AG04450 (cell line): ENCODE results near the gene CLDN11. TPM values are rescaled to one million over a fixed set of nuclear protein-coding genes. Genes with fewer than 3 reads are reported as not detected.

Experiments
- CTCF ChIA-PET: fragments of 300-600, 350-600 bp; formaldehyde crosslinking; extraction: SDS; loops from one replicate; lab custom pipeline; 2022; ENCODE audit warnings: antibody characterized with exemption, inconsistent platforms; lab: Charles Lee
- POLR2A ChIA-PET: fragments of 350-600 bp; formaldehyde crosslinking; extraction: SDS; loops from one replicate; lab custom pipeline; 2021; ENCODE audit warnings: antibody characterized with exemption, inconsistent platforms; lab: Yijun Ruan, JAX
- DNase-seq: peaks from one replicate; pipeline ENCODE4 v3.0.0-alpha.2; 2011; ENCODE audit warnings: low read depth, low spot score
- H3K27ac ChIP-seq: one replicate; pipeline ENCODE4 v1.5.1; 2012; ENCODE audit warnings: low read depth, low read length, control low read depth
- H3K27me3 ChIP-seq: one replicate; pipeline ENCODE4 v1.6.0; 2012; ENCODE audit warnings: low read length; ENCODE audit not compliant: control insufficient read depth, insufficient read depth
- H3K4me3 ChIP-seq: 2 replicates; pipeline ENCODE4 v1.5.1; 2011; ENCODE audit warnings: mild to moderate bottlenecking, low read depth, low read length, control low read depth
- H3K9me3 ChIP-seq: 2 replicates; pipeline ENCODE4 v1.5.1; 2012; ENCODE audit warnings: low read length; ENCODE audit not compliant: control insufficient read depth, insufficient read depth
- polyA plus RNA-seq: library from polyadenylated mRNA; depleted of rRNA; stranded (reverse); fragments of >200 nt; gene quantifications from 2 replicates; pipeline ENCODE4 v1.2.3, GENCODE V29; 2011
- TF ChIP-seq, protein P1 (sequence below): IDR thresholded peaks from 2 replicates; pipeline ENCODE4 v1.5.1; 2011; ENCODE audit warnings: low read depth, low read length, control low read depth, inconsistent platforms

The CLDN11 gene
- polyA plus RNA-seq, 1 experiment = 445 TPM

DNA sequence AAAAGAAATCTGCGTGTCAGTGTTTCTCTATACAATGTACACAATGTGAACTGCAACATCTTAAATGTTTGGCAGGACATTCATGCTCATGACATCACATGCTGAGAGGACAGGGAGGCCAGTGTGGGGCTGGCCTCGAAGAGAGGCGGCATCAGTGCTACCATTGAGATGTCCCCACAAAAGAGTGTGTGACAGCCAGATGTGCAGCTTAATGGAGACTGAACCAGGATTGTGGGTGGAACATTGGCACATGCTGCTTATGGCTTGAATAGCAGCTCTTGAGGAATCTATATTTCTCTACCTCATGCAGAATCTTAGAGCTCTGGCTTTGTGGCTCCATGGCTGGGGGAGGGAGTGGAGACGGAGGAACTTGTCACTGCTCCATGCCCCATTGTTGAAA is 18.5 kb downstream of the CLDN11 start:
- no peaks in the 10 kb centered on the region for H3K27me3 ChIP-seq
- TF ChIP-seq, protein P1, sequence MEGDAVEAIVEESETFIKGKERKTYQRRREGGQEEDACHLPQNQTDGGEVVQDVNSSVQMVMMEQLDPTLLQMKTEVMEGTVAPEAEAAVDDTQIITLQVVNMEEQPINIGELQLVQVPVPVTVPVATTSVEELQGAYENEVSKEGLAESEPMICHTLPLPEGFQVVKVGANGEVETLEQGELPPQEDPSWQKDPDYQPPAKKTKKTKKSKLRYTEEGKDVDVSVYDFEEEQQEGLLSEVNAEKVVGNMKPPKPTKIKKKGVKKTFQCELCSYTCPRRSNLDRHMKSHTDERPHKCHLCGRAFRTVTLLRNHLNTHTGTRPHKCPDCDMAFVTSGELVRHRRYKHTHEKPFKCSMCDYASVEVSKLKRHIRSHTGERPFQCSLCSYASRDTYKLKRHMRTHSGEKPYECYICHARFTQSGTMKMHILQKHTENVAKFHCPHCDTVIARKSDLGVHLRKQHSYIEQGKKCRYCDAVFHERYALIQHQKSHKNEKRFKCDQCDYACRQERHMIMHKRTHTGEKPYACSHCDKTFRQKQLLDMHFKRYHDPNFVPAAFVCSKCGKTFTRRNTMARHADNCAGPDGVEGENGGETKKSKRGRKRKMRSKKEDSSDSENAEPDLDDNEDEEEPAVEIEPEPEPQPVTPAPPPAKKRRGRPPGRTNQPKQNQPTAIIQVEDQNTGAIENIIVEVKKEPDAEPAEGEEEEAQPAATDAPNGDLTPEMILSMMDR = no peak
- ChIA-PET POLR2A (no interaction called here), CTCF (interaction anchor here (1.2 to 1.8 kb wide), 4 partner anchors 12 to 375 kb away, joined by 3 to 6 read pairs (median 3); no protein-coding TSS in a partner anchor)
- no peak overlapping the region for H3K4me3 ChIP-seq
- no peak overlapping the region for H3K27ac ChIP-seq
- no peak for DNase-seq
- no peaks in the 10 kb centered on the region for H3K9me3 ChIP-seq

DNA sequence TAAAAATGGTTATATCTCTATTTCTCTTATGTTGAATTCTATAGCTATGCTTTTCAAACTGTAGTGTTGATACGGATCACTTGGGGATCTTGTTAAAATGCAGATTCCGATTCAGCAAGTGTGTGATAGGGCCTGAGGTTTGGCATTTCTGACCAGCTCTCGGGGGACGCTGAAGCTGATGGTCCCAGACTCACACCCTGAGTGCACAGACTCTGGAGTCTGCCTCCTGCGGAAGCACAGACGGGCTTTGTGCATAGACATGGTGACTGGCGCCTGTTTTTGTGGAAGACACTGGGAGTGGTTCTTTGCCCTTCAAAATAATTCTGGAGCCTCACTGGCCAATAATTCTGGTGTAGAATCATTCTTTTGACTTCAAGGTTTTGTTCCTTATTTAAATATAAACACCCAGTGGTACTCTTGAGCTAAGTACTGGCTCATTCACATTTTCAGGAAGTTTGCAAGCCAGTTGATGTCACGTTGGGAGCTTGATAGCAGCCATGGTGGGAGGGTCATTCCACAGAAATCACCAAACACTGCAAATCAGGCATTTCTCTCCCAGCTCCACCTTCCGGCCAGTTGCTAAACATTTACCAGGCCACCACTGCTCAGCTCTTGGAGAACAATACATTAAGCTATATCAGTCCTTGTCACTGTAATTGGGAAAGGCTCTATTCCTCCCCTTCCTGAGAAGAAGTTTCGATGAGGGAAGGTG is 19.2 kb downstream of the CLDN11 start:
- Histone ChIP-seq H3K9me3 (no peaks in the 10 kb centered on the region), H3K4me3 (no peak overlapping the region), H3K27ac (no peak overlapping the region), H3K27me3 (no peaks in the 10 kb centered on the region)
- no peak for DNase-seq
- ChIA-PET CTCF (interaction anchor here (1.2 to 1.8 kb wide), 5 partner anchors 12 to 410 kb away, joined by 3 to 6 read pairs (median 3); no protein-coding TSS in a partner anchor), POLR2A (no interaction called here)
- TF ChIP-seq, protein P1 = no peak

DNA sequence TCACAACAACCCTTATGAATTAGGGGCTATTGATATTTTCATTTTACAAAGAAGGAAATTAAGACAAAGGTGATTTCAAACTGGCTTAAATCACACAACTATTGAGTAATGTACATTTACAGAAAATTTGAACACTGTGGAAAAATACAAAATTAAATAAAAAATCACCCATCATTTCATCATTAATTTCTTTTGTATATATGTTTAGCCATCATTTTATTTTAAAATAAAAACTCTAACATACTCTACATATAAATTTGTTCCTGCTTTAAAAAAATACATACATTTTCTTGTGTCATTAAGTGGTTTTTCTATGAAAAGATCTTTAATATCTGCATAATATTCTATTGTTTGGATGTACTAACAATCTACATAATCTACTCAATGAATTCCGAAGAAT is 20.2 kb downstream of the CLDN11 start:
- H3K9me3 ChIP-seq = no peaks in the 10 kb centered on the region
- no peak overlapping the region for H3K4me3 ChIP-seq
- no peak overlapping the region for H3K27ac ChIP-seq
- CTCF ChIA-PET = interaction anchor here (0.6 to 2.0 kb wide), 4 partner anchors 364 to 409 kb away, joined by 3 to 9 read pairs (median 5); no protein-coding TSS in a partner anchor
- POLR2A ChIA-PET = no interaction called here
- TF ChIP-seq, protein P1 = no peak
- no peaks in the 10 kb centered on the region for H3K27me3 ChIP-seq
- no peak for DNase-seq

DNA sequence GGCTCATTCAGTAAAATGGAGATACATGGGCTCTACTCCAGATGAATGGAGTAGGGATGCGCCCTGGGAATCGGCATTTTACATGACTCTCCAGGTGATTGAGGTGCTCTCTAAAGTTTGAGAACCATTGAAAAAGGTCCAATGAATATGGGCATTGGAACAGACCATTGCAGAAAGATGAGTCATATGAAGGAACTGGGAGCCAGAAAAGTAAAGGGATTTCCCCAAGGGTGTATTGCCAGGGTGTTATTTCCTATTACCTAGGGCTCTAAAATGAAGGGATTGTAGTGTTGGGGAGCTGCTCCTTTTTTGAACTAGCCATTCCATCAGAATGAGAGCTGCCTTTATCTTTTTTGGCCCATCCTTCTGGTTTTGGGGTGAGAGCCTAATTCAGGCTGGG is 21.7 kb downstream of the CLDN11 start:
- Histone ChIP-seq H3K9me3 (no peaks in the 10 kb centered on the region), H3K27ac (no peak overlapping the region), H3K4me3 (no peak overlapping the region), H3K27me3 (no peaks in the 10 kb centered on the region)
- no peak for DNase-seq
- POLR2A ChIA-PET = no interaction called here
- CTCF ChIA-PET = interaction anchor here (0.6 to 2.0 kb wide), 5 partner anchors 9 to 408 kb away, joined by 3 to 9 read pairs (median 3); no protein-coding TSS in a partner anchor
- TF ChIP-seq, protein P1 = no peak

DNA sequence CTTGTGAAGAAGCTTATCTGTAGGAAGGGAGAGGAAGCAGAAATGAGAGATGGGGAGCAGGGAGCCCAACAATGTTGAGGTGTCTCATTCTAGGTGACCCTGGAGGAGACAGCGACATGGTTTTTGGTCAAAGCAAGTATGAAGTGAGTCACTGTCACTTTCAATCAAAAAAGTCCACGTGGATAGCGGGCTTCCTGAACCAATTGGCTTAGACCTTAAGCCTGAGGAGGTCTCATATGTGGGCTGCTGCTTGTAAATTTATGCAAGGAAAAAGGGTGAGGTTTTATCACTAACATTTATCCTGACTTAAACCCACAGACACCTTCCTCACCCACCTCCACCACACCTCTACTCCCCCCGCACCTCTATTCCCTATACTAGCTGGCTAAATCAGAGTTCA is 22.7 kb downstream of the CLDN11 start:
- DNase-seq = no peak
- TF ChIP-seq, protein P1 = no peak
- Histone ChIP-seq H3K27ac (no peak overlapping the region), H3K9me3 (no peaks in the 10 kb centered on the region), H3K27me3 (no peaks in the 10 kb centered on the region), H3K4me3 (no peak overlapping the region)
- ChIA-PET CTCF (no interaction called here), POLR2A (no interaction called here)
